HepG2 (cell line): ENCODE measurements around the gene ARFGAP3. TPM values are rescaled to one million over a fixed set of nuclear protein-coding genes. Genes with fewer than 3 reads are reported as not detected.

ENCODE experiments used
- ATAC-seq: fragments of 200-7000 bp; cut with Tn5 transposase; 3 replicates; pipeline ENCODE4 v1.9.1; 2020; ENCODE audit warnings: mild to moderate bottlenecking, moderate library complexity
- BruUV-seq: library from RNA; stranded (reverse); fragments of 400-500 nt; replicated peaks from 2 replicates; lab custom pipeline; 2021; lab: Mats Ljungman, UMichigan
- CTCF ChIA-PET: fragments of 300-600 bp; formaldehyde crosslinking; extraction: SDS; loops from one replicate; lab custom pipeline; 2021; ENCODE audit warnings: low total read pairs, inconsistent platforms, low intra/inter-chr PET ratio; lab: Yijun Ruan, JAX
- POLR2A ChIA-PET: fragments of 350-600 bp; sonication (Branson Sonifier 250); formaldehyde crosslinking; loops from one replicate; lab custom pipeline; 2020; ENCODE audit warnings: antibody characterized with exemption, inconsistent platforms; lab: Yijun Ruan, JAX
- DNase-seq: peaks from one replicate; pipeline ENCODE4 v3.0.0-alpha.2; 2015; ENCODE audit warnings: low spot score
- FAIRE-seq: peaks from 3 replicates; lab custom pipeline; 2011; peaks lifted over from hg19 to GRCh38; lab: Jason Lieb, UNC
- H2AFZ ChIP-seq: one replicate; pipeline ENCODE4 v1.6.1; 2011; ENCODE audit warnings: low read length, inconsistent platforms
- H3K27ac ChIP-seq: fragments of 300-600 bp; 3 replicates; pipeline ENCODE4 v1.8.0; 2011; ENCODE audit warnings: mixed run types, mild to moderate bottlenecking, mixed read lengths, low read length, inconsistent platforms; ENCODE audit not compliant: insufficient read depth; ENCODE audit errors: extremely low read length
- H3K27me3 ChIP-seq, 2 experiments: fragments of 200-600 bp in 1 of 2; 2 replicates in 1 of 2; 3 replicates in 1 of 2; pipeline versions ENCODE4 v1.6.0 to v1.8.0; 2011; ENCODE audit warnings: low read length in 2 of 2, mild to moderate bottlenecking in 2 of 2, moderate library complexity in 2 of 2, inconsistent platforms in 1 of 2; ENCODE audit not compliant: insufficient read depth in 2 of 2, control insufficient read depth in 1 of 2
- H3K36me3 ChIP-seq, 2 experiments: fragments of 200-600 bp in 1 of 2; replicated peaks in 1 of 2; 2 replicates in 1 of 2; 3 replicates in 1 of 2; pipeline versions ENCODE4 v1.5.1 to v1.8.0; 2011; ENCODE audit warnings: low read length in 2 of 2, inconsistent platforms in 1 of 2; ENCODE audit not compliant: insufficient read depth in 2 of 2, control insufficient read depth in 1 of 2
- H3K4me1 ChIP-seq: 2 replicates; pipeline ENCODE4 v1.5.1; 2012; ENCODE audit warnings: low read length, inconsistent platforms; ENCODE audit not compliant: insufficient read depth
- H3K4me2 ChIP-seq: 2 replicates; pipeline ENCODE4 v1.6.0; 2011; ENCODE audit warnings: low read depth, low read length, inconsistent platforms
- H3K4me3 ChIP-seq, 3 experiments: fragments of 200-600 bp in 1 of 3; sonication (generic), shearing (Covaris generic) in 1 of 3; replicated peaks in 1 of 3; 2 replicates each; pipeline ENCODE4 v1.5.1; 2011 to 2016; ENCODE audit warnings: low read length in 3 of 3, inconsistent platforms in 2 of 3, low read depth in 2 of 3, mild to moderate bottlenecking in 2 of 3, control low read depth in 1 of 3, mixed read lengths in 1 of 3; ENCODE audit not compliant: insufficient read depth in 1 of 3
- H3K79me2 ChIP-seq: one replicate; pipeline ENCODE4 v1.6.1; 2011; ENCODE audit warnings: low read length, inconsistent platforms; ENCODE audit not compliant: insufficient read depth
- H3K9ac ChIP-seq: 2 replicates; pipeline ENCODE4 v1.6.0; 2011; ENCODE audit warnings: mild to moderate bottlenecking, low read depth, low read length, inconsistent platforms; ENCODE audit not compliant: insufficient read depth
- H3K9me3 ChIP-seq: 2 replicates; pipeline ENCODE4 v1.5.1; 2012; ENCODE audit warnings: mild to moderate bottlenecking, low read length
- H4K20me1 ChIP-seq: 2 replicates; pipeline ENCODE4 v1.6.0; 2011; ENCODE audit warnings: inconsistent platforms, mild to moderate bottlenecking, low read length, moderate library complexity; ENCODE audit not compliant: insufficient read depth
- GABPA ChIP-seq, 2 experiments: IDR thresholded peaks; 2 replicates each; pipeline ENCODE4 v1.6.1; 2011 to 2016; ENCODE audit warnings: low read depth in 2 of 2, low read length in 1 of 2, missing biosample characterization in 1 of 2, missing genetic modification characterization in 1 of 2
- MATR3 ChIP-seq: sonication (generic); formaldehyde crosslinking; IDR thresholded peaks from 2 replicates; pipeline ENCODE4 v1.4.0; 2020; ENCODE audit warnings: missing genetic modification reagents
- ZNF562 ChIP-seq: sonication (generic); formaldehyde crosslinking; IDR thresholded peaks from 2 replicates; pipeline ENCODE4 v1.8.0; 2022; ENCODE audit warnings: missing genetic modification reagents, borderline replicate concordance
- WGBS: methylation state at CpG from one replicate; pipeline ENCODE4 v1.1.6; 2017; ENCODE audit warnings: low lambda C conversion rate; 5-methylcytosine and 5-hydroxymethylcytosine counted together
- in situ Hi-C: cut with HindIII; loops from 2 replicates; pipeline ENCODE4 v1.10.0; 2017; ENCODE audit warnings: low pct_unique_long_range_greater_than_20kb; ENCODE audit not compliant: extremely low pct_ligation_motif_present
- intact Hi-C: fragments of 100-400 bp; cut with micrococcal nuclease; formaldehyde crosslinking; loops from one replicate; pipeline ENCODE4 v1.10.0; 2022; ENCODE audit not compliant: unreplicated experiment
- polyA plus RNA-seq, 8 experiments: library from polyadenylated mRNA; depleted of rRNA in 3 of 8; stranded (reverse) in 7 of 8; unstranded in 1 of 8; fragments of >200 nt; fragmentation: Illumina TruSeq in 4 of 8; extraction: Trizol in 4 of 8; gene quantifications; 2 replicates each; pipeline versions ENCODE4 v1.2.1 to v1.2.3, GENCODE V29; 2011 to 2016; ENCODE audit warnings: low read depth in 4 of 8, missing spikeins in 1 of 8, mixed read lengths in 1 of 8; ENCODE audit not compliant: insufficient read depth in 1 of 8
- total RNA-seq, 5 experiments: library from RNA; depleted of rRNA; stranded (reverse); fragments of >200 nt; fragmentation: Illumina TruSeq; extraction: Trizol; gene quantifications; 2 replicates each; pipeline ENCODE4 v1.2.3, GENCODE V29; 2016; ENCODE audit warnings: low read depth in 1 of 5
- TF ChIP-seq, protein P1 (sequence below): sonication (generic); formaldehyde crosslinking; IDR thresholded peaks from 2 replicates; pipeline ENCODE4 v1.5.1; 2020; ENCODE audit warnings: mild to moderate bottlenecking, missing genetic modification reagents, moderate library complexity
- TF ChIP-seq, protein P2 (sequence below): sonication (generic); formaldehyde crosslinking; IDR thresholded peaks from 2 replicates; pipeline ENCODE4 v1.5.0; 2020; ENCODE audit warnings: mild to moderate bottlenecking, missing genetic modification reagents, moderate library complexity
- TF ChIP-seq, protein P3 (sequence below): sonication (generic); formaldehyde crosslinking; IDR thresholded peaks from 2 replicates; pipeline ENCODE4 v1.4.0; 2020; ENCODE audit warnings: missing genetic modification reagents

Gene ARFGAP3
- total and polyA plus RNA-seq, 2 of the 13 experiments (the other 11 are each of a cell fraction or from before 2014, with no cell fraction given) = 41.7 to 61.6 TPM

DNA sequence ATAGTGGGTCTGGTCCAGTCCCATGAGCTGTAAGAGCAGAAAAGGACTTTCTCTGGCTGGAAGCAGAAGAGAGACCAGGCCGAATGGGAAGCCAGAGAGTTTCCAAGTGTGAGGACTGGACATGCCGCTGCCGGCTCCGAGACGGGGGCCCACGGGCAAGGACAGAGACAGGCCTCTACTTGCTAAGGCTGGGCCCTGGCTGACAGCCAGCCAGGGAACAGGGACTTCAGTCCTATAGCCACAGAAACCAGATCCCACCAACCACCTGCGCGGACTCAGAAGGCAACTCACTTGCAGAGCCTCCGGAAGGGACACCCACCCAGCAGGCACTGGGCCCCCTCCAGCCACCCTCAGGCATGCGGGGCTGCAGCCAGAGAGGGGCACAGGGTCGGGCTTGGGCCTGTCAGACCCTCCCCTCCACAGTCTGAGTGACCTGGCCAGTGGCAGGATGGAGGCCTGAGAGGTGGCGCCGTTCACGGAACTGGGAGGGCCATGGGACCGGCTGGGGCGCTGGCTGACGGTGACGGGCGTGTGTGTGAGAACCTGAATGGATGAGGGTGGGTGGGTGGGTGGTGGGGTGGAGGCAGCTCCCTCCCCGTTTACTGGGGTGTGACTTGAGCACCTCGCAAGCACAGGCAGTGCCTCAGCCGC is 88.6 kb downstream of the ARFGAP3 start:
- ATAC-seq (peak; percentile 12), FAIRE-seq (no peak), DNase-seq (no peak)
- H3K9ac ChIP-seq = no peak overlapping the region
- no peaks in the 10 kb centered on the region for H3K79me2 ChIP-seq
- H2AFZ ChIP-seq = no peak overlapping the region
- intact Hi-C loops = no loop called here
- peak overlapping the region in 1 of 3 experiments; percentile 41; a peak in 1 of 6 replicates for H3K4me3 ChIP-seq
- H3K9me3 ChIP-seq = no peaks in the 10 kb centered on the region
- POLR2A ChIA-PET = no interaction called here
- WGBS = 52% methylated on average over 9 of the region's 22 CpGs
- no peak overlapping the region for H3K27ac ChIP-seq
- BruUV-seq = no TSS peak
- no peaks in the 10 kb centered on the region for H3K36me3 ChIP-seq
- in situ Hi-C loops = no loop called here
- no peaks in the 10 kb centered on the region for H4K20me1 ChIP-seq
- H3K4me1 ChIP-seq = peaks cover 80% of the 10 kb centered on the region
- H3K27me3 ChIP-seq = peaks cover 2 to 16% of the 10 kb centered on the region in 2 experiments; a peak in 3 of 5 replicates
- peak overlapping the region; percentile 61 for H3K4me2 ChIP-seq
- TF ChIP-seq GABPA (IDR thresholded peaks at IDR 0.05; ENCODE audit: low read depth, low read length) (0 out of 2 replicates have a peak, but pooled peaks have one; percentile 9), GABPA (CRISPR knock-in tag; IDR thresholded peaks at IDR 0.05; ENCODE audit: low read depth) (no peak), ZNF562 (CRISPR knock-in tag) (no peak), MATR3 (CRISPR knock-in tag) (no peak)
- TF ChIP-seq, protein P1, sequence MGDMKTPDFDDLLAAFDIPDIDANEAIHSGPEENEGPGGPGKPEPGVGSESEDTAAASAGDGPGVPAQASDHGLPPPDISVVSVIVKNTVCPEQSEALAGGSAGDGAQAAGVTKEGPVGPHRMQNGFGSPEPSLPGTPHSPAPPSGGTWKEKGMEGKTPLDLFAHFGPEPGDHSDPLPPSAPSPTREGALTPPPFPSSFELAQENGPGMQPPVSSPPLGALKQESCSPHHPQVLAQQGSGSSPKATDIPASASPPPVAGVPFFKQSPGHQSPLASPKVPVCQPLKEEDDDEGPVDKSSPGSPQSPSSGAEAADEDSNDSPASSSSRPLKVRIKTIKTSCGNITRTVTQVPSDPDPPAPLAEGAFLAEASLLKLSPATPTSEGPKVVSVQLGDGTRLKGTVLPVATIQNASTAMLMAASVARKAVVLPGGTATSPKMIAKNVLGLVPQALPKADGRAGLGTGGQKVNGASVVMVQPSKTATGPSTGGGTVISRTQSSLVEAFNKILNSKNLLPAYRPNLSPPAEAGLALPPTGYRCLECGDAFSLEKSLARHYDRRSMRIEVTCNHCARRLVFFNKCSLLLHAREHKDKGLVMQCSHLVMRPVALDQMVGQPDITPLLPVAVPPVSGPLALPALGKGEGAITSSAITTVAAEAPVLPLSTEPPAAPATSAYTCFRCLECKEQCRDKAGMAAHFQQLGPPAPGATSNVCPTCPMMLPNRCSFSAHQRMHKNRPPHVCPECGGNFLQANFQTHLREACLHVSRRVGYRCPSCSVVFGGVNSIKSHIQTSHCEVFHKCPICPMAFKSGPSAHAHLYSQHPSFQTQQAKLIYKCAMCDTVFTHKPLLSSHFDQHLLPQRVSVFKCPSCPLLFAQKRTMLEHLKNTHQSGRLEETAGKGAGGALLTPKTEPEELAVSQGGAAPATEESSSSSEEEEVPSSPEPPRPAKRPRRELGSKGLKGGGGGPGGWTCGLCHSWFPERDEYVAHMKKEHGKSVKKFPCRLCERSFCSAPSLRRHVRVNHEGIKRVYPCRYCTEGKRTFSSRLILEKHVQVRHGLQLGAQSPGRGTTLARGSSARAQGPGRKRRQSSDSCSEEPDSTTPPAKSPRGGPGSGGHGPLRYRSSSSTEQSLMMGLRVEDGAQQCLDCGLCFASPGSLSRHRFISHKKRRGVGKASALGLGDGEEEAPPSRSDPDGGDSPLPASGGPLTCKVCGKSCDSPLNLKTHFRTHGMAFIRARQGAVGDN = peak; percentile 55
- TF ChIP-seq, protein P2, sequence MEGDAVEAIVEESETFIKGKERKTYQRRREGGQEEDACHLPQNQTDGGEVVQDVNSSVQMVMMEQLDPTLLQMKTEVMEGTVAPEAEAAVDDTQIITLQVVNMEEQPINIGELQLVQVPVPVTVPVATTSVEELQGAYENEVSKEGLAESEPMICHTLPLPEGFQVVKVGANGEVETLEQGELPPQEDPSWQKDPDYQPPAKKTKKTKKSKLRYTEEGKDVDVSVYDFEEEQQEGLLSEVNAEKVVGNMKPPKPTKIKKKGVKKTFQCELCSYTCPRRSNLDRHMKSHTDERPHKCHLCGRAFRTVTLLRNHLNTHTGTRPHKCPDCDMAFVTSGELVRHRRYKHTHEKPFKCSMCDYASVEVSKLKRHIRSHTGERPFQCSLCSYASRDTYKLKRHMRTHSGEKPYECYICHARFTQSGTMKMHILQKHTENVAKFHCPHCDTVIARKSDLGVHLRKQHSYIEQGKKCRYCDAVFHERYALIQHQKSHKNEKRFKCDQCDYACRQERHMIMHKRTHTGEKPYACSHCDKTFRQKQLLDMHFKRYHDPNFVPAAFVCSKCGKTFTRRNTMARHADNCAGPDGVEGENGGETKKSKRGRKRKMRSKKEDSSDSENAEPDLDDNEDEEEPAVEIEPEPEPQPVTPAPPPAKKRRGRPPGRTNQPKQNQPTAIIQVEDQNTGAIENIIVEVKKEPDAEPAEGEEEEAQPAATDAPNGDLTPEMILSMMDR = 0 out of 2 replicates have a peak, but pooled peaks have one; percentile 7
- TF ChIP-seq, protein P3, sequence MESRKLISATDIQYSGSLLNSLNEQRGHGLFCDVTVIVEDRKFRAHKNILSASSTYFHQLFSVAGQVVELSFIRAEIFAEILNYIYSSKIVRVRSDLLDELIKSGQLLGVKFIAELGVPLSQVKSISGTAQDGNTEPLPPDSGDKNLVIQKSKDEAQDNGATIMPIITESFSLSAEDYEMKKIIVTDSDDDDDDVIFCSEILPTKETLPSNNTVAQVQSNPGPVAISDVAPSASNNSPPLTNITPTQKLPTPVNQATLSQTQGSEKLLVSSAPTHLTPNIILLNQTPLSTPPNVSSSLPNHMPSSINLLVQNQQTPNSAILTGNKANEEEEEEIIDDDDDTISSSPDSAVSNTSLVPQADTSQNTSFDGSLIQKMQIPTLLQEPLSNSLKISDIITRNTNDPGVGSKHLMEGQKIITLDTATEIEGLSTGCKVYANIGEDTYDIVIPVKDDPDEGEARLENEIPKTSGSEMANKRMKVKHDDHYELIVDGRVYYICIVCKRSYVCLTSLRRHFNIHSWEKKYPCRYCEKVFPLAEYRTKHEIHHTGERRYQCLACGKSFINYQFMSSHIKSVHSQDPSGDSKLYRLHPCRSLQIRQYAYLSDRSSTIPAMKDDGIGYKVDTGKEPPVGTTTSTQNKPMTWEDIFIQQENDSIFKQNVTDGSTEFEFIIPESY = peak; percentile 60; the same call in 1 of the 2 replicates
- TF ChIP-seq, all 625 proteins: peak for 4
- CTCF ChIA-PET = no interaction called here
